IMR-90 (cell line): ENCODE results near the gene HEY2. TPM values are rescaled to one million over a fixed set of nuclear protein-coding genes. Genes with fewer than 3 reads are reported as not detected.

Experiments used
- ATAC-seq: fragments of 200-7000 bp; cut with Tn5 transposase; 2 replicates; pipeline ENCODE4 v1.9.1; 2020; ENCODE audit warnings: low read depth, mild to moderate bottlenecking, moderate library complexity
- BruUV-seq: library from RNA; stranded (reverse); fragments of 400-500 nt; replicated peaks from 2 replicates; lab custom pipeline; 2021; lab: Mats Ljungman, UMichigan
- CTCF ChIA-PET: fragments of 300-600 bp; formaldehyde crosslinking; extraction: SDS; loops from one replicate; lab custom pipeline; 2021; ENCODE audit warnings: antibody characterized with exemption; lab: Yijun Ruan, JAX
- POLR2A ChIA-PET: fragments of 300-600 bp; sonication (Branson Sonifier 250); formaldehyde crosslinking; loops from one replicate; lab custom pipeline; 2022; ENCODE audit warnings: antibody characterized with exemption; ENCODE audit not compliant: unreplicated experiment; lab: Charles Lee
- DNase-seq: peaks from one replicate; pipeline ENCODE4 v3.0.0; 2013
- H2AFZ ChIP-seq: replicated peaks from 2 replicates; pipeline ENCODE3; 2013; ENCODE audit warnings: low read length, mild to moderate bottlenecking; ENCODE audit not compliant: poor library complexity
- H2AK5ac ChIP-seq: 2 replicates; pipeline ENCODE4 v1.6.1; 2013; ENCODE audit warnings: low read depth, low read length, inconsistent platforms
- H2AK9ac ChIP-seq: replicated peaks from 2 replicates; pipeline ENCODE3; 2013; ENCODE audit warnings: mild to moderate bottlenecking, low read depth, low read length, moderate library complexity; ENCODE audit not compliant: poor library complexity
- H2BK120ac ChIP-seq: 2 replicates; pipeline ENCODE4 v1.6.1; 2013; ENCODE audit warnings: low read depth, low read length, inconsistent platforms
- H2BK15ac ChIP-seq: 3 replicates; pipeline ENCODE4 v1.6.1; 2013; ENCODE audit warnings: low read depth, low read length, inconsistent platforms
- H2BK20ac ChIP-seq: 2 replicates; pipeline ENCODE4 v1.6.1; 2013; ENCODE audit warnings: low read depth, mild to moderate bottlenecking, inconsistent platforms, low read length, moderate library complexity
- H2BK5ac ChIP-seq: 2 replicates; pipeline ENCODE4 v1.6.1; 2013; ENCODE audit warnings: mild to moderate bottlenecking, low read depth, low read length, inconsistent platforms; ENCODE audit not compliant: poor library complexity, severe bottlenecking
- H3K14ac ChIP-seq: replicated peaks from 2 replicates; pipeline ENCODE4 v1.6.1; 2013; ENCODE audit warnings: low read depth, low read length, inconsistent platforms
- H3K18ac ChIP-seq: 2 replicates; pipeline ENCODE4 v1.6.1; 2013; ENCODE audit warnings: low read depth, low read length, control low read depth
- H3K23ac ChIP-seq: 2 replicates; pipeline ENCODE4 v1.6.1; 2013; ENCODE audit warnings: low read depth, low read length, inconsistent platforms
- H3K27ac ChIP-seq: 2 replicates; pipeline ENCODE4 v1.5.1; 2013; ENCODE audit warnings: mild to moderate bottlenecking, control low read depth, low read length; ENCODE audit not compliant: insufficient read depth
- H3K27me3 ChIP-seq: 2 replicates; pipeline ENCODE4 v1.6.1; 2013; ENCODE audit warnings: low read length; ENCODE audit not compliant: control insufficient read depth, insufficient read depth
- H3K36me3 ChIP-seq: 2 replicates; pipeline ENCODE4 v1.6.1; 2013; ENCODE audit warnings: low read length, mixed read lengths; ENCODE audit not compliant: control insufficient read depth, insufficient read depth
- H3K4ac ChIP-seq: 2 replicates; pipeline ENCODE4 v1.6.1; 2013; ENCODE audit warnings: low read depth, low read length, inconsistent platforms
- H3K4me1 ChIP-seq: 2 replicates; pipeline ENCODE4 v1.6.1; 2013; ENCODE audit warnings: low read length, mixed read lengths; ENCODE audit not compliant: control insufficient read depth, insufficient read depth
- H3K4me2 ChIP-seq: 2 replicates; pipeline ENCODE4 v1.6.1; 2013; ENCODE audit warnings: low read depth, mild to moderate bottlenecking, control low read depth, low read length, moderate library complexity
- H3K4me3 ChIP-seq: 2 replicates; pipeline ENCODE4 v1.5.1; 2013; ENCODE audit warnings: low read depth, mild to moderate bottlenecking, control low read depth, low read length, moderate library complexity; ENCODE audit not compliant: insufficient read depth
- H3K56ac ChIP-seq: 2 replicates; pipeline ENCODE4 v1.6.1; 2013; ENCODE audit warnings: low read length, inconsistent platforms; ENCODE audit not compliant: insufficient read depth; ENCODE audit errors: extremely low read depth
- H3K79me1 ChIP-seq, 2 experiments: 2 replicates each; pipeline ENCODE4 v1.6.1; 2013; ENCODE audit warnings: low read length in 2 of 2, inconsistent platforms in 1 of 2, low read depth in 1 of 2
- H3K9ac ChIP-seq: 2 replicates; pipeline ENCODE4 v1.6.1; 2013; ENCODE audit warnings: low read depth, low read length, control low read depth
- H3K9me1 ChIP-seq: 2 replicates; pipeline ENCODE4 v1.6.1; 2013; ENCODE audit warnings: low read length, inconsistent platforms; ENCODE audit not compliant: insufficient read depth
- H3K9me3 ChIP-seq: 2 replicates; pipeline ENCODE4 v1.6.1; 2013; ENCODE audit warnings: low read length; ENCODE audit not compliant: control insufficient read depth, insufficient read depth
- H4K20me1 ChIP-seq: 2 replicates; pipeline ENCODE4 v1.6.1; 2013; ENCODE audit warnings: low read length, inconsistent platforms; ENCODE audit not compliant: insufficient read depth
- H4K5ac ChIP-seq: 2 replicates; pipeline ENCODE4 v1.6.1; 2013; ENCODE audit warnings: mild to moderate bottlenecking, low read depth, low read length, control low read depth
- H4K8ac ChIP-seq, 2 experiments: 2 replicates each; pipeline ENCODE4 v1.6.1; 2013; ENCODE audit warnings: low read depth in 2 of 2, low read length in 2 of 2, control low read depth in 1 of 2, inconsistent platforms in 1 of 2
- H4K91ac ChIP-seq: 2 replicates; pipeline ENCODE4 v1.6.1; 2013; ENCODE audit warnings: low read depth, low read length, inconsistent platforms; ENCODE audit not compliant: insufficient read depth
- BHLHE40 ChIP-seq: fragments of 150-350 bp; IDR thresholded peaks from 2 replicates; pipeline ENCODE4 v1.6.1; 2016; ENCODE audit warnings: mild to moderate bottlenecking, low read depth, low read length
- CEBPB ChIP-seq: IDR thresholded peaks from 2 replicates; pipeline ENCODE4 v1.6.1; 2012; ENCODE audit warnings: low read depth, low read length, improper control_type of control experiment
- FOS ChIP-seq: fragments of 150-350 bp; IDR thresholded peaks from 2 replicates; pipeline ENCODE4 v1.6.1; 2016; ENCODE audit warnings: low read depth, low read length
- MAFK ChIP-seq: IDR thresholded peaks from 2 replicates; pipeline ENCODE4 v1.6.1; 2012; ENCODE audit warnings: low read depth, low read length, improper control_type of control experiment
- NFE2L2 ChIP-seq: fragments of 150-350 bp; IDR thresholded peaks from 2 replicates; pipeline ENCODE4 v1.6.1; 2016; ENCODE audit warnings: low read depth, mild to moderate bottlenecking, low read length
- RFX5 ChIP-seq: IDR thresholded peaks from 2 replicates; pipeline ENCODE4 v1.8.0; 2012; ENCODE audit warnings: low read depth, mild to moderate bottlenecking, low read length, moderate library complexity
- SMC3 ChIP-seq: fragments of 150-350 bp; IDR thresholded peaks from 2 replicates; pipeline ENCODE4 v1.6.1; 2016; ENCODE audit warnings: low read depth, mild to moderate bottlenecking, antibody characterized with exemption, low read length, moderate library complexity
- USF2 ChIP-seq: fragments of 150-350 bp; IDR thresholded peaks from 2 replicates; pipeline ENCODE4 v1.6.1; 2017; ENCODE audit warnings: mild to moderate bottlenecking, antibody characterized with exemption, low read length, low read depth
- WGBS, 2 experiments: methylation state at CpG; one replicate each; pipeline versions ENCODE4 v1.1.5 to v1.1.7; 2013; ENCODE audit warnings: missing lambda C conversion rate in 2 of 2; ENCODE audit not compliant: insufficient read length in 1 of 2; ENCODE audit errors: extremely low coverage in 2 of 2; 5-methylcytosine and 5-hydroxymethylcytosine counted together
- dilution Hi-C: fragments of 300-500 bp; cut with HindIII; formaldehyde crosslinking; loops from one replicate; pipeline ENCODE4 v1.14.3; 2018; ENCODE audit warnings: low sequenced_read_pairs; ENCODE audit not compliant: unreplicated experiment
- in situ Hi-C: fragments of 300-500 bp; cut with MboI; formaldehyde crosslinking; loops from 3 replicates; pipeline ENCODE4 v1.14.3; 2019; ENCODE audit warnings: low sequenced_read_pairs, inconsistent platforms, mixed read lengths
- intact Hi-C: fragments of 100-400 bp; cut with micrococcal nuclease; formaldehyde crosslinking; loops from 2 replicates; pipeline ENCODE4 v1.10.0; 2022
- polyA plus RNA-seq, 3 experiments: library from polyadenylated mRNA; depleted of rRNA; stranded (reverse); fragments of >200 nt; gene quantifications; 2 replicates each; pipeline ENCODE4 v1.2.3, GENCODE V29; 2012; ENCODE audit warnings: low replicate concordance in 1 of 3
- total RNA-seq: library from RNA; depleted of rRNA; stranded (reverse); fragments of >200 nt; gene quantifications from 2 replicates; pipeline ENCODE4 v1.2.3, GENCODE V29; 2012

The HEY2 gene
- total and polyA plus RNA-seq, 2 of the 4 experiments (the other 2 are of a cell fraction), result not detected

- dilution Hi-C loops (no loop called here), intact Hi-C loops (no loop called here), in situ Hi-C loops (no loop called here)
- no TSS peak for BruUV-seq
- H3K23ac ChIP-seq, result no peak overlapping the region
- no peak overlapping the region for H2AK5ac ChIP-seq
- no peaks in the 10 kb centered on the region for H3K4me1 ChIP-seq
- H3K9ac ChIP-seq, result no peak overlapping the region
- H2AK9ac ChIP-seq, result no peak overlapping the region
- no peak overlapping the region for H3K18ac ChIP-seq
- H3K14ac ChIP-seq, result no peak overlapping the region
- no peaks in the 10 kb centered on the region for H3K9me1 ChIP-seq
- no peak overlapping the region for H2BK20ac ChIP-seq
- no peak overlapping the region for H2BK5ac ChIP-seq
- no peak overlapping the region for H2BK15ac ChIP-seq
- ChIA-PET CTCF (no interaction called here), POLR2A (no interaction called here)
- H4K5ac ChIP-seq, result no peak overlapping the region
- H3K4me3 ChIP-seq, result no peak overlapping the region
- DNase-seq, result peak; percentile 66
- no peaks in the 10 kb centered on the region for H3K36me3 ChIP-seq
- TF ChIP-seq CEBPB (no peak), FOS (no peak), NFE2L2 (peak; percentile 91), MAFK (peak; percentile 70), SMC3 (no peak), BHLHE40 (no peak), USF2 (no peak), RFX5 (no peak)
- H3K9me3 ChIP-seq, result no peaks in the 10 kb centered on the region
- no peak overlapping the region for H2AFZ ChIP-seq
- H3K56ac ChIP-seq, result no peak overlapping the region
- 80% methylated on average over 1 of the region's 2 CpGs; no CpG with 5 or more reads in 1 of the 2 experiments for WGBS, 2 experiments
- H3K4me2 ChIP-seq, result no peak overlapping the region
- H4K91ac ChIP-seq, result no peak overlapping the region
- no peak for ATAC-seq
- no peaks in the 10 kb centered on the region for H4K20me1 ChIP-seq
- H3K27ac ChIP-seq, result no peak overlapping the region
- no peak overlapping the region for H2BK120ac ChIP-seq
- H3K4ac ChIP-seq, result no peak overlapping the region
- H3K79me1 ChIP-seq, result peaks cover 4% of the 10 kb centered on the region in 2 experiments; a peak in 1 of 4 replicates
- no peaks in the 10 kb centered on the region for H3K27me3 ChIP-seq
- H4K8ac ChIP-seq, result no peak overlapping the region
Observed at GRCh38 chr6:125784365-125784764, 34.9 kb downstream of the HEY2 start.
